Activated CD8-positive, alpha-beta memory T cell treated with anti-CD3 and anti-CD28 coated beads for 48 hours (primary cell): ENCODE results near the gene CNOT10.
"Not testable (repeated sequence)": the region's sequence is repeated elsewhere in the genome, so short reads cannot be mapped to it uniquely, and the experiment has no call there.

Experiments used
- DNase-seq, 3 experiments: peaks; one replicate each; pipeline ENCODE4 v3.0.0-alpha.2; 2020; ENCODE audit warnings: low read depth in 2 of 3, low spot score in 2 of 3

Gene CNOT10

GRCh38 chr3:32691847-32692246 is 6.9 kb downstream of the CNOT10 start:
- no peak for DNase-seq

GRCh38 chr3:32696523-32696922 is 11.5 kb downstream of the CNOT10 start:
- DNase-seq, result no peak

DNA sequence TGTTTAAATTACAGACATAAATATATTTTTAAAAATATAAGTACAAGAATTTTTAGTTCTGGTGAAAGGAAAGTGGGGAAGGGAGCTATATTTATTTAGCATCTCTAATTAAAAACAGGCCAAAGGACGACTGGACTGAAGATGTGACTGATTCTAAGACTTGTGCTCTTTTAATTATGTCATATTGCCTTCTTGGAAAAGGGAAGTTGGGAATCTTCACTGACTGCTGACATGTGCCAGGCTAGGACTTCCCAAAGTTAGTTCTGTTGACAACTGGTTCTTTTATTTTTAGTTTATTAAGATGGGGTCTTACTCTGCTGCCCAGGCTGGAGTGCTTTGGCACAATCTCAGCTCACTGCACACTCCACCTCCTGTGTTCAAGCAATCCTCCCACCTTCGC is 13.5 kb downstream of the CNOT10 start:
- DNase-seq, result no peak

GRCh38 chr3:32699429-32699828 is 14.4 kb downstream of the CNOT10 start:
- no peak for DNase-seq

DNA sequence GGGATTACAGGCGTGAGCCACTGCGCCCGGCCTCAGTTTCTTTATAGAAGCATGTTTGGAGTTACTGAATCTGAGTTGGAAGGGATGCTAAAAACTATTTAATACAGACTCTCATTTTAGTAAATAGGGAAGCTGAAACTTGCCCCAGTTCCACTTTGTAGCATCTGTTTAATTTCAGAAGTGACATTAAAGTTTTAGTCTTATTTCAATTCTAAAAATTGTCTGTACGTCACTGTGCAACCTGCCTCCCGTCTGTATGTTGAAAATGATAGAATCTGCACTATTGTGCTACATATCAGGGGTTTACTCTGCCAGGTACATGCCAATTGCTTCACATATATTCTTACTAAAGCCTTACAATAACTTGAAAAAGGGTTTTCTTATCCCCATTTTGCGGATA is 15.3 kb downstream of the CNOT10 start:
- DNase-seq, result no peak

- DNase-seq, result no peak
Observed at GRCh38 chr3:32703491-32703972, 18.5 kb downstream of the CNOT10 start.

DNA sequence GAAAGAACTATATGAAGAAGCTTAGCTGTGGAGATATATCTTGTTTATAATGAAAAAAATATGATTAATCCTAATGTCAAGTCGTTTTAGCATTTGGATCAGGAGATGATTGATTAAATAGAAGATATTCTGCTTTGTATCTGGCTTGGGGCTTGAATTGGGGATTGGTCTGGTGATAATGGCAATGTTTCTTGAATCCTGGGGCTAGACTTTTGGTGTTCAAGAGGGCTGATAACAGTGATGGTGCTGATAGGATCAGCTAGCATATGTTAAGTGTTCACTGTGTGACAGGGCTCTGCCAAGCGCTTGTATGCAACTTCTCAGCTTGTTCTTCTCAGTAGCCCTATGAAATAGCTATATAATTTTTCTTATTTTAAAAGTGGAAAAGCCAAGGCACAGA is 20.2 kb downstream of the CNOT10 start:
- DNase-seq, result no peak

- no peak for DNase-seq
Observed at GRCh38 chr3:32706348-32707025, 21.5 kb downstream of the CNOT10 start.

- no peak for DNase-seq
Observed at GRCh38 chr3:32707026-32707370, 22.0 kb downstream of the CNOT10 start.

DNA sequence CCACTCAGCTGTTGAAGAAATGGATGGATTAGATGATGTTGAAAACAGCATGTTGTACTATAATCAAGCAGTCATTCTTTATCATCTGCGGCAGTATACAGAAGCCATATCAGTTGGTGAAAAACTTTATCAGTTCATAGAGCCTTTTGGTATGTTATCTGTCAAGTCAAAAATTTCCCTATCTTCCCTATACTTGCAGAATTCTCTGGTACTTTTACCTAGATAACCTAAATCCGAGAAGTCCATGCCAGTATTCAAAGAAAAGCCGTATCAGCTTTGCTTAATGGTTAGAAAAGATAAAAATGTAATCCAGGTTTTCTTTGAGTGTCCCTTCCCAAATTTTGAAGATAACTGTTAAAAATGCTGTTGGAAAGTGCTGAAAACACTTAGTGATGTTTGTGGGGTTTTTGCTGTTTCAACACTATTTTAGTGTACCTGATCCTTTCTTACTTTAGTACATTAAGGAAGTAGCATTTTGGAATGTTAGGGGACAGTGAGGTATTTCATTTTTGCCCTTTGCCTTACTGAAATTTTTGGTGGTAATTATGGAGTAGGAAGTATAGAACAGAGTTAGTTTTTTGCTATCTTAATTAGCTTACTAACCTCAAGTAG is 23.8 kb downstream of the CNOT10 start:
- DNase-seq, result no peak

GRCh38 chr3:32709346-32709745 is 24.4 kb downstream of the CNOT10 start:
- DNase-seq, result no peak

DNA sequence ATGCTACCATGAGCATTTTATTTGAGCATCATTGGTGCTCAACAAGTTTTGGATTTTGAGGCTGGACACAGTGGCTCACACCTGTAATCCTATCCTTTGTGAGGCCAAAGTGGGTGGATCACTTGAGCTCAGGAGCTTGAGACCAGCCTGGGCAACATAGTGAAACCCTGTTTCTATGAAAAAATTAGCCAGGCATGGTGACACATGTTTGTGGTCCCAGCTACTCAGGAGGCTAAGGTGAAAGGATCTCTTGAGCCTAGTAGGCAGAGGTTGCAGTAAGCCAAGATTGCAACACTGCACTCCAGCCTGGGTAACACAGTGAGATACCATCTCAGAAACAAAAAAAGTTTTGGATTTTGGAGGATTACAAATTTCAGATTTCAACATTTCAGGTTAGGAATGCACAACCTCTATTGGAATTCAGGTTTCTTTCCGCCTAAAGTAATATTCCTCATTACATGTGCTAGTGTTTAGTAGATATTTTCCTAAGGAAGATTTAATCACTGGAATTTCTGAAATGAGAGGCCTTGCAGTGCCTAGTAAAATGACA is 27.6 kb downstream of the CNOT10 start:
- DNase-seq, result no peak

DNA sequence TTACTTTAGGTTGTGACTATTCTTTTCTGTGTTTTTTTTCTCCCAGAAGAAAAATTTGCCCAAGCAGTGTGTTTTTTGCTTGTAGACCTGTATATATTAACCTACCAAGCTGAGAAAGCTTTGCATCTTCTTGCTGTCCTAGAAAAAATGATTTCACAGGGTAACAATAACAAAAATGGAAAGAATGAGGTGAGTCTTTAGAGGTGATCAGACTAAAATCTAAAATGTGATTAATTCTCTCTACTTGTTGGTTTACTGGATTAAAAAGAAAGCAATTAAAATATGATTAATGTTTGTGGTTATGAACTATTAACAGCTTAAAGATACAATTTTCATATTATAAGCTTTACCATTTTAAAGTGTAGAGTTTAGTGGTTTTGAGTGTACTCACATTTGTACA is 28.2 kb downstream of the CNOT10 start:
- no peak for DNase-seq

- no peak for DNase-seq
Observed at GRCh38 chr3:32719335-32719734, 34.3 kb downstream of the CNOT10 start.

- no peak for DNase-seq
Observed at GRCh38 chr3:32719931-32720330, 34.9 kb downstream of the CNOT10 start.

DNA sequence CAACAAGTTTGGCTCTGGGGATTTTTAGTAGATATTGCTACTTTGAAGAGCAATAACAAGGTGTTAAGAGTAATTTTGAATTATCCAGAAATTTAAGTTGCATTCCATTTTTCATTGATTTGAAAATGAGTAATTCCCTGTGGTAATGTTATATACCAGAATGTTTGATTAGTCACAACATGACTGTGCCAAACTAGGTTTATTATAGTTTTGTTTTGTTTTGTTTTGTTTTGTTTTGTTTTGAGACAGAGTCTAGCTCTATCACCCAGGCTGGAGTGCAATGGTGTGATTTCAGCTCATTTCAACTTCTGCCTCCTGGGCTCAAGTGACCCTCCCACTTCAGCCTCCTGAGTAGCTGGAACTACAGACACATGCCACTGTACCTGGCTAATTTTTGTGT is 40.7 kb downstream of the CNOT10 start:
- no peak for DNase-seq

GRCh38 chr3:32733631-32734229 is 48.7 kb downstream of the CNOT10 start:
- DNase-seq, result no peak

GRCh38 chr3:32734756-32735155 is 49.8 kb downstream of the CNOT10 start:
- DNase-seq, result no peak

- DNase-seq, result not testable (repeated sequence)
Observed at GRCh38 chr3:32743470-32743869, 58.5 kb downstream of the CNOT10 start.

- no peak for DNase-seq
Observed at GRCh38 chr3:32743934-32744333, 58.9 kb downstream of the CNOT10 start.

- DNase-seq, result no peak
Observed at GRCh38 chr3:32751377-32751776, 66.4 kb downstream of the CNOT10 start.

DNA sequence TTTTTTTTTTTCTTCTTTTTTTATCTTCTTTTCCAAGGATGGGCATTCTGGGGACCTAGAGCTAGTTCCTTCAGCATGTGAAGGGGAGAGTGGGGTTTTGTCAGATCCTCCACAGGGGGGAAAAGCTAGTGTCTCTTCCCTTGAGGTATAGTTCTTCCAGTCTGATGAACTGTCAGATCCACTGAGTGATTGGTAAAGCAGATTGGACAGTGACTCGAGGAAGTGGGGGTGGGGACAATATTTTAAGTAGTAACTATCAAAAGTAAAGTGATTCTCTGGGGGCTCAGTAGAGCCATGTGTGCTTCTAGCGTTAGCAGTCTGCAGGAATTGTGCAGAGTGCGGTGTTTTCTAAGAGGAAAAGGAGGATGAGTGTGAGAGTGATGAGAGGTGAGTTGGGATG is 70.8 kb downstream of the CNOT10 start:
- DNase-seq, result no peak
